Measurements from ENCODE around the gene C7orf33. TPM values are rescaled to one million over a fixed set of nuclear protein-coding genes. Genes with fewer than 3 reads are reported as not detected.

The C7orf33 gene
- total and polyA plus RNA-seq, 2 of the 8 experiments (the other 6 are each of a cell fraction or from before 2014, with no cell fraction given): not detected

- H3K4me3 ChIP-seq (ENCODE audit: extremely low read depth in 1 of 4, insufficient read depth in 2 of 4, low read depth in 3 of 4, low read length in 4 of 4): no peak overlapping the region
- no peak overlapping the region for H3K56ac ChIP-seq (replicated peaks; ENCODE audit: insufficient read length, low read depth, low read length)
- no peak overlapping the region for H2BK5ac ChIP-seq (ENCODE audit: low read depth, low read length)
- no peak overlapping the region for H3K14ac ChIP-seq (ENCODE audit: insufficient read length)
- no peak overlapping the region for H4K5ac ChIP-seq (ENCODE audit: insufficient read length, low read depth, low read length)
- DNase-seq (ENCODE audit: low read depth in 1 of 2, low spot score in 2 of 2) (no peak), FAIRE-seq (no peak)
- no peak overlapping the region for H2BK20ac ChIP-seq (ENCODE audit: low read length)
- H4K8ac ChIP-seq (ENCODE audit: extremely low read depth, insufficient read depth, low read length): no peak overlapping the region
- no peak overlapping the region for H2BK12ac ChIP-seq (ENCODE audit: low read depth, low read length)
- H4K20me1 ChIP-seq (replicated peaks in 1 of 2; ENCODE audit: control insufficient read depth in 1 of 2, insufficient read depth in 2 of 2, low read length in 2 of 2): no peaks in the 10 kb centered on the region
- H2BK120ac ChIP-seq (replicated peaks; ENCODE audit: low read depth, low read length): no peak overlapping the region
- peaks cover 2% of the 10 kb centered on the region; the same call in 1 of the 2 replicates for H3K23me2 ChIP-seq (ENCODE audit: low read depth, low read length)
- no peak overlapping the region for H4K91ac ChIP-seq (replicated peaks; ENCODE audit: insufficient read length, low read length)
- H3K9ac ChIP-seq (replicated peaks in 1 of 4; ENCODE audit: extremely low read depth in 1 of 4, low read depth in 3 of 4, low read length in 3 of 4): no peak overlapping the region
- H3K9me3 ChIP-seq (ENCODE audit: insufficient read depth in 2 of 2, low read depth in 1 of 2, low read length in 1 of 2): no peaks in the 10 kb centered on the region
- no peaks in the 10 kb centered on the region for H3K79me1 ChIP-seq (ENCODE audit: low read depth, low read length)
- H2AFZ ChIP-seq (ENCODE audit: low read length): no peak overlapping the region
- CTCF ChIA-PET (ENCODE audit: partially characterized antibody): interaction anchor here (0.6 to 1.6 kb wide), 3 partner anchors 64 to 281 kb away, joined by 3 to 6 read pairs (median 4); no protein-coding TSS in a partner anchor
- no peaks in the 10 kb centered on the region for H3K79me2 ChIP-seq (ENCODE audit: control insufficient read depth in 1 of 2, insufficient read depth in 2 of 2, low read length in 2 of 2)
- H3K27me3 ChIP-seq (replicated peaks in 1 of 4; ENCODE audit: control insufficient read depth in 3 of 4, extremely low read depth in 1 of 4, insufficient read depth in 3 of 4, low read length in 3 of 4): no peaks in the 10 kb centered on the region
- H3K4me2 ChIP-seq (ENCODE audit: insufficient read depth in 1 of 2, low read depth in 2 of 2, low read length in 2 of 2): no peak overlapping the region
- no peak overlapping the region for H2BK15ac ChIP-seq (ENCODE audit: low read length)
- H3K27ac ChIP-seq (ENCODE audit: low read depth, low read length): no peak overlapping the region
- no peak overlapping the region for H3K4ac ChIP-seq (replicated peaks; ENCODE audit: insufficient read length, low read depth, low read length)
- POLR2A ChIA-PET (ENCODE audit: partially characterized antibody): no interaction called here
- H3K18ac ChIP-seq (ENCODE audit: extremely low read depth, low read length): no peak overlapping the region
- no peak overlapping the region for H3K23ac ChIP-seq (ENCODE audit: insufficient read length)
- no peaks in the 10 kb centered on the region for H3K4me1 ChIP-seq (replicated peaks in 1 of 4; ENCODE audit: control insufficient read depth in 3 of 4, insufficient read depth in 4 of 4, low read length in 3 of 4)
- no peak overlapping the region for H2AK5ac ChIP-seq (ENCODE audit: low read depth, low read length)
- no peaks in the 10 kb centered on the region for H3K36me3 ChIP-seq (ENCODE audit: control insufficient read depth in 2 of 4, insufficient read depth in 4 of 4, low read length in 3 of 4)
- 89% methylated on average over 3 of the region's 5 CpGs; no CpG with 5 or more reads in 1 of the 2 experiments for WGBS, 2 experiments (ENCODE audit: extremely low coverage in 1 of 2, insufficient coverage in 1 of 2, insufficient read length in 1 of 2, insufficient replicate concordance in 2 of 2, low coverage in 1 of 2, low lambda C conversion rate in 2 of 2, missing lambda C conversion rate in 1 of 2)
- no peak for TF ChIP-seq CHD2 (IDR thresholded peaks at IDR 0.05; ENCODE audit: low read length)
- TF ChIP-seq FOSL1 (IDR thresholded peaks at IDR 0.05; ENCODE audit: insufficient read depth, low read depth, low read length): no peak
- TF ChIP-seq TBP (IDR thresholded peaks at IDR 0.05; ENCODE audit: low read depth, low read length): no peak
- TF ChIP-seq POU5F1 (IDR thresholded peaks at IDR 0.05; ENCODE audit: low read depth, low read length): no peak
- no peak for TF ChIP-seq MAX (IDR thresholded peaks at IDR 0.05)
- TF ChIP-seq SP2 (IDR thresholded peaks at IDR 0.05; ENCODE audit: low read length): no peak
- no peak for TF ChIP-seq RAD21 (IDR thresholded peaks at IDR 0.05 in 1 of 2, conservative IDR thresholded peaks at IDR 0.05 in 1 of 2; ENCODE audit: low read depth in 2 of 2, low read length in 2 of 2)
- no peak for TF ChIP-seq RFX5 (IDR thresholded peaks at IDR 0.05; ENCODE audit: borderline replicate concordance, low read depth, low read length)
- TF ChIP-seq SIN3A (conservative IDR thresholded peaks at IDR 0.05 in 1 of 2, IDR thresholded peaks at IDR 0.05 in 1 of 2; ENCODE audit: low read depth in 1 of 2, low read length in 2 of 2): no peak
- TF ChIP-seq SAP30 (IDR thresholded peaks at IDR 0.05; ENCODE audit: insufficient read depth, insufficient replicate concordance, low read length): no peak
- no peak for TF ChIP-seq E2F6 (IDR thresholded peaks at IDR 0.05)
- TF ChIP-seq CREB1 (IDR thresholded peaks at IDR 0.05): no peak
- TF ChIP-seq SRF (IDR thresholded peaks at IDR 0.05; ENCODE audit: low read depth, low read length): no peak
- TF ChIP-seq SIRT6 (IDR thresholded peaks at IDR 0.05; ENCODE audit: low read length): no peak
Measured at GRCh38 chr7:148547951-148548350, 42.6 kb upstream of the C7orf33 start.

Measured in H1 (cell line).